ENCODE results near the gene TGFBR3.
"Not testable (repeated sequence)": the region's sequence is repeated elsewhere in the genome, so short reads cannot be mapped to it uniquely, and the experiment has no call there.

The TGFBR3 gene

GRCh38 chr1:91835087-91835521, 50.8 kb downstream of the TGFBR3 start:
- no peak for DNase-seq (ENCODE audit: low read depth, low spot score)
- in situ Hi-C loops (cut with HindIII; ENCODE audit: low sequenced_read_pairs): no loop called here
- H3K4me3 ChIP-seq (ENCODE audit: low read depth, low read length): no peak overlapping the region
- TF ChIP-seq, protein P1, sequence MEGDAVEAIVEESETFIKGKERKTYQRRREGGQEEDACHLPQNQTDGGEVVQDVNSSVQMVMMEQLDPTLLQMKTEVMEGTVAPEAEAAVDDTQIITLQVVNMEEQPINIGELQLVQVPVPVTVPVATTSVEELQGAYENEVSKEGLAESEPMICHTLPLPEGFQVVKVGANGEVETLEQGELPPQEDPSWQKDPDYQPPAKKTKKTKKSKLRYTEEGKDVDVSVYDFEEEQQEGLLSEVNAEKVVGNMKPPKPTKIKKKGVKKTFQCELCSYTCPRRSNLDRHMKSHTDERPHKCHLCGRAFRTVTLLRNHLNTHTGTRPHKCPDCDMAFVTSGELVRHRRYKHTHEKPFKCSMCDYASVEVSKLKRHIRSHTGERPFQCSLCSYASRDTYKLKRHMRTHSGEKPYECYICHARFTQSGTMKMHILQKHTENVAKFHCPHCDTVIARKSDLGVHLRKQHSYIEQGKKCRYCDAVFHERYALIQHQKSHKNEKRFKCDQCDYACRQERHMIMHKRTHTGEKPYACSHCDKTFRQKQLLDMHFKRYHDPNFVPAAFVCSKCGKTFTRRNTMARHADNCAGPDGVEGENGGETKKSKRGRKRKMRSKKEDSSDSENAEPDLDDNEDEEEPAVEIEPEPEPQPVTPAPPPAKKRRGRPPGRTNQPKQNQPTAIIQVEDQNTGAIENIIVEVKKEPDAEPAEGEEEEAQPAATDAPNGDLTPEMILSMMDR (IDR thresholded peaks at IDR 0.05; ENCODE audit: low read depth, low read length): no peak

DNA sequence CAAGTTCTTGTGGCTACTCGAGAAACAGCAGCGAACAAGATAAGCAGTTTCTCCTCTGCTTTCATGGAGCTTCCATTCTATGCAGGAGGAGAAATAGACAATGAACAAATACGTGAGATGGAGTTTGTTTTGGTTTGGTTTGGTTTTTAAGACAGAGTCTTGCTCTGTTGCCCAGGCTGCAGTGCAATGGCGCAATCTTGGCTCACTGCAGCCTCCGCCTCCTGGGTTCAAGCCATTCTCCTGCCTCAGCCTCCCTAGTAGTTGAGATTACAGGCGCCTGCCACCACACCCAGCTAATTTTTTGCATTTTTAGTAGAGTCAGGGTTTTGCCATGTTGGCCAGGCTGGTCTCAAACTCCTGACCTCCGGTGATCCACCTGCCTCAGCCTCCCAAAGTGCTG, 51.4 kb downstream of the TGFBR3 start:
- DNase-seq (ENCODE audit: low read depth, low spot score); H3K4me3 ChIP-seq (ENCODE audit: low read depth, low read length); in situ Hi-C loops (cut with HindIII; ENCODE audit: low sequenced_read_pairs): not testable (repeated sequence)

GRCh38 chr1:91833946-91834345, 52.0 kb downstream of the TGFBR3 start:
- TF ChIP-seq, protein P1 (IDR thresholded peaks at IDR 0.05; ENCODE audit: low read depth, low read length): no peak
- H3K4me3 ChIP-seq (ENCODE audit: low read depth, low read length): no peak overlapping the region
- no peak for DNase-seq (ENCODE audit: low read depth, low spot score)
- in situ Hi-C loops (cut with HindIII; ENCODE audit: low sequenced_read_pairs): no loop called here

DNA sequence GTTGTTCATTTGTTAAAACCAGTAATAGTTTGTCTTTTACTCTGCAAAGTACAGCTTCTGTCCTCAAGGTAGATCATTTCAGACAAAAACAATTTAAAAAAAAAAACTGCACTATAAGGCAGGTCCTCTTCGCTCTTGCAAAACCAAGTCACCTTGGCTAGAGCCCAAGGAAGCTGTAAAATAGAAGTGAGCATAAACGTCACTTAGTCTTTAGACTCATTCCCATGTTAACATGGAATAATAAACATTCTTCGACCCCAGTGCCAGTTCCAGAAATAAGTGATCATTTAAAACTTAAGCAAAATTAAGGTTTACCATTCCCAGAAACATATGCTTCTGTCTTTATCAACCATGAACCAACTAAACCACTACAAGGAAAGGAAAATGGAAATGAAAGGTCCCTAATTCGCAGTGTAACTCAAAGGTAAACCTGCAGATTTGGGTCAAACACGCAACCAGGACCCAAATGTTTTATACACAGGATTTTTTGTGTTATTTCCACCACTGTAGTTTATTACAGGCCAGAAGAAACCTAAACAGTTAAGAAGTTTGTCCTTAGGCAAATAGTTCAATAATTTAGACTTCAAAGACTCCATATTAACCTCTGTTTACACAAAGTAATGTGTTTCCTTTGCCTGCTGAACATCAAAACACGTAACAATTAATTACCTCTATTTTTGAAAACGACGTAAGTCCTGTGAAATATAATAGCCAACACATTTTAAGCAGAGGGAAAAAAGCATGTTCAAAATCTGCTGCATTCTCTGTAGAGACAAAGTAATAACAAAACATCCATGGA, 54.6 kb downstream of the TGFBR3 start:
- no peak for DNase-seq (ENCODE audit: low read depth, low spot score)
- H3K4me3 ChIP-seq (ENCODE audit: low read depth, low read length): no peak overlapping the region
- TF ChIP-seq, protein P1 (IDR thresholded peaks at IDR 0.05; ENCODE audit: low read depth, low read length): no peak
- in situ Hi-C loops (cut with HindIII; ENCODE audit: low sequenced_read_pairs): no loop called here

DNA sequence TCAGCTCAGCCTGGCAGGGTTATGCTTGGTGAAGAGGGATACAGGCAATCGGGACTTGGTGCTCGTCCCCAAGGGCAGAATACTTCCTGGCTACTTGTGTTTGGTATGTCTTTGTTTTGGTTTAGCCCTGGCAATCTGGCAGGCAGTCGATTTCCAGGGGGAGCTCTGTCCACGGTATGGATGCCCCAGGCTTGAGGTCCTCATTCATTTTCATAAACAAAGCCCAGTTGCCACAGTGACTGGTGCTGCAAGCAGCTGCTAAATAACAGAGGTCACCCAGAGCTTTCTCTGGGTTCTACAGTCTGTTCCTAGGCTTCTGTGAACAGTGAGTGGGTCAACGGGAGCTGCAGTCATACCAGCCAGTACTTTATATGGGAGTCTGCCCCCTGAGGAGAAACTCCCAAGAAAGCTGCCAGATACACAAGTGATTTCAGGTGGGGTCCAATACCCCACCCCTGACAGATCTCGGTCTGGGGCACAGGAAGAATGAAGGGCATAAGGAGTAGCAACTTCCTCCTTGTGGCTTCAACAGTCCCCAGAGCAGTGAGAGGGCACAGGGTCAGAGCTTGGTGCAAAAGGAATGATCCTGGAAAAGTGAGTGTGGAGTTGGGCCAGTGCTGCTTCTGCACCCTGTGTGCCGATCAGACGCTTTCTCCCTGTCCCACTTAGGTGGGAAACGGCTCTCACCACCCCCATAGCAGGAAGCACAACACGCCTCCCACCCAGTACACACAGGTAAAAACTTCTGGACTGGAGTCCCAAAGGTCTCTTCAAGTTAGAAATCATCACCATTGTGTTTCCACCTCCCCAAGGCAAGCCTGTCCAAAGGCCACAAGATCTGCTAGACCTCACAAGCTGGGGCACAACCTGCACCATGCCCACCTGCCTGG, 55.5 kb downstream of the TGFBR3 start:
- in situ Hi-C loops (cut with HindIII; ENCODE audit: low sequenced_read_pairs): no loop called here
- TF ChIP-seq, protein P1 (IDR thresholded peaks at IDR 0.05; ENCODE audit: low read depth, low read length): peak; percentile 51
- H3K4me3 ChIP-seq (ENCODE audit: low read depth, low read length): no peak overlapping the region
- DNase-seq (ENCODE audit: low read depth, low spot score): peak; percentile 82

- TF ChIP-seq, protein P1 (IDR thresholded peaks at IDR 0.05; ENCODE audit: low read depth, low read length): no peak
- in situ Hi-C loops (cut with HindIII; ENCODE audit: low sequenced_read_pairs): no loop called here
- no peak overlapping the region for H3K4me3 ChIP-seq (ENCODE audit: low read depth, low read length)
- DNase-seq (ENCODE audit: low read depth, low spot score): no peak
Observed at GRCh38 chr1:91829293-91830153, 56.4 kb downstream of the TGFBR3 start.
